IMR-90 (cell line): ENCODE measurements around the gene RAB11B. TPM values are rescaled to one million over a fixed set of nuclear protein-coding genes. Genes with fewer than 3 reads are reported as not detected.

ENCODE experiments used
- ATAC-seq: fragments of 200-7000 bp; cut with Tn5 transposase; 2 replicates; pipeline ENCODE4 v1.9.1; 2020; ENCODE audit warnings: low read depth, mild to moderate bottlenecking, moderate library complexity
- BruUV-seq: library from RNA; stranded (reverse); fragments of 400-500 nt; replicated peaks from 2 replicates; lab custom pipeline; 2021; lab: Mats Ljungman, UMichigan
- CTCF ChIA-PET: fragments of 300-600 bp; formaldehyde crosslinking; extraction: SDS; loops from one replicate; lab custom pipeline; 2021; ENCODE audit warnings: antibody characterized with exemption; lab: Yijun Ruan, JAX
- POLR2A ChIA-PET: fragments of 300-600 bp; sonication (Branson Sonifier 250); formaldehyde crosslinking; loops from one replicate; lab custom pipeline; 2022; ENCODE audit warnings: antibody characterized with exemption; ENCODE audit not compliant: unreplicated experiment; lab: Charles Lee
- DNase-seq: peaks from one replicate; pipeline ENCODE4 v3.0.0; 2013
- H2AFZ ChIP-seq: replicated peaks from 2 replicates; pipeline ENCODE3; 2013; ENCODE audit warnings: low read length, mild to moderate bottlenecking; ENCODE audit not compliant: poor library complexity
- H2AK5ac ChIP-seq: 2 replicates; pipeline ENCODE4 v1.6.1; 2013; ENCODE audit warnings: low read depth, low read length, inconsistent platforms
- H2AK9ac ChIP-seq: replicated peaks from 2 replicates; pipeline ENCODE3; 2013; ENCODE audit warnings: mild to moderate bottlenecking, low read depth, low read length, moderate library complexity; ENCODE audit not compliant: poor library complexity
- H2BK120ac ChIP-seq: 2 replicates; pipeline ENCODE4 v1.6.1; 2013; ENCODE audit warnings: low read depth, low read length, inconsistent platforms
- H2BK15ac ChIP-seq: 3 replicates; pipeline ENCODE4 v1.6.1; 2013; ENCODE audit warnings: low read depth, low read length, inconsistent platforms
- H2BK20ac ChIP-seq: 2 replicates; pipeline ENCODE4 v1.6.1; 2013; ENCODE audit warnings: low read depth, mild to moderate bottlenecking, inconsistent platforms, low read length, moderate library complexity
- H2BK5ac ChIP-seq: 2 replicates; pipeline ENCODE4 v1.6.1; 2013; ENCODE audit warnings: mild to moderate bottlenecking, low read depth, low read length, inconsistent platforms; ENCODE audit not compliant: poor library complexity, severe bottlenecking
- H3K14ac ChIP-seq: replicated peaks from 2 replicates; pipeline ENCODE4 v1.6.1; 2013; ENCODE audit warnings: low read depth, low read length, inconsistent platforms
- H3K18ac ChIP-seq: 2 replicates; pipeline ENCODE4 v1.6.1; 2013; ENCODE audit warnings: low read depth, low read length, control low read depth
- H3K23ac ChIP-seq: 2 replicates; pipeline ENCODE4 v1.6.1; 2013; ENCODE audit warnings: low read depth, low read length, inconsistent platforms
- H3K27ac ChIP-seq: 2 replicates; pipeline ENCODE4 v1.5.1; 2013; ENCODE audit warnings: mild to moderate bottlenecking, control low read depth, low read length; ENCODE audit not compliant: insufficient read depth
- H3K27me3 ChIP-seq: 2 replicates; pipeline ENCODE4 v1.6.1; 2013; ENCODE audit warnings: low read length; ENCODE audit not compliant: control insufficient read depth, insufficient read depth
- H3K36me3 ChIP-seq: 2 replicates; pipeline ENCODE4 v1.6.1; 2013; ENCODE audit warnings: low read length, mixed read lengths; ENCODE audit not compliant: control insufficient read depth, insufficient read depth
- H3K4ac ChIP-seq: 2 replicates; pipeline ENCODE4 v1.6.1; 2013; ENCODE audit warnings: low read depth, low read length, inconsistent platforms
- H3K4me1 ChIP-seq: 2 replicates; pipeline ENCODE4 v1.6.1; 2013; ENCODE audit warnings: low read length, mixed read lengths; ENCODE audit not compliant: control insufficient read depth, insufficient read depth
- H3K4me2 ChIP-seq: 2 replicates; pipeline ENCODE4 v1.6.1; 2013; ENCODE audit warnings: low read depth, mild to moderate bottlenecking, control low read depth, low read length, moderate library complexity
- H3K4me3 ChIP-seq: 2 replicates; pipeline ENCODE4 v1.5.1; 2013; ENCODE audit warnings: low read depth, mild to moderate bottlenecking, control low read depth, low read length, moderate library complexity; ENCODE audit not compliant: insufficient read depth
- H3K56ac ChIP-seq: 2 replicates; pipeline ENCODE4 v1.6.1; 2013; ENCODE audit warnings: low read length, inconsistent platforms; ENCODE audit not compliant: insufficient read depth; ENCODE audit errors: extremely low read depth
- H3K79me1 ChIP-seq, 2 experiments: 2 replicates each; pipeline ENCODE4 v1.6.1; 2013; ENCODE audit warnings: low read length in 2 of 2, inconsistent platforms in 1 of 2, low read depth in 1 of 2
- H3K9ac ChIP-seq: 2 replicates; pipeline ENCODE4 v1.6.1; 2013; ENCODE audit warnings: low read depth, low read length, control low read depth
- H3K9me1 ChIP-seq: 2 replicates; pipeline ENCODE4 v1.6.1; 2013; ENCODE audit warnings: low read length, inconsistent platforms; ENCODE audit not compliant: insufficient read depth
- H3K9me3 ChIP-seq: 2 replicates; pipeline ENCODE4 v1.6.1; 2013; ENCODE audit warnings: low read length; ENCODE audit not compliant: control insufficient read depth, insufficient read depth
- H4K20me1 ChIP-seq: 2 replicates; pipeline ENCODE4 v1.6.1; 2013; ENCODE audit warnings: low read length, inconsistent platforms; ENCODE audit not compliant: insufficient read depth
- H4K5ac ChIP-seq: 2 replicates; pipeline ENCODE4 v1.6.1; 2013; ENCODE audit warnings: mild to moderate bottlenecking, low read depth, low read length, control low read depth
- H4K8ac ChIP-seq, 2 experiments: 2 replicates each; pipeline ENCODE4 v1.6.1; 2013; ENCODE audit warnings: low read depth in 2 of 2, low read length in 2 of 2, control low read depth in 1 of 2, inconsistent platforms in 1 of 2
- H4K91ac ChIP-seq: 2 replicates; pipeline ENCODE4 v1.6.1; 2013; ENCODE audit warnings: low read depth, low read length, inconsistent platforms; ENCODE audit not compliant: insufficient read depth
- BHLHE40 ChIP-seq: fragments of 150-350 bp; IDR thresholded peaks from 2 replicates; pipeline ENCODE4 v1.6.1; 2016; ENCODE audit warnings: mild to moderate bottlenecking, low read depth, low read length
- CEBPB ChIP-seq: IDR thresholded peaks from 2 replicates; pipeline ENCODE4 v1.6.1; 2012; ENCODE audit warnings: low read depth, low read length, improper control_type of control experiment
- CHD1 ChIP-seq: IDR thresholded peaks from 2 replicates; pipeline ENCODE4 v1.6.1; 2012; ENCODE audit warnings: low read depth, low read length, improper control_type of control experiment
- CTCF ChIP-seq: conservative IDR thresholded peaks from 2 replicates; pipeline ENCODE4 v1.5.1; 2012; ENCODE audit warnings: mild to moderate bottlenecking, low read depth, low read length, improper control_type of control experiment
- MAFK ChIP-seq: IDR thresholded peaks from 2 replicates; pipeline ENCODE4 v1.6.1; 2012; ENCODE audit warnings: low read depth, low read length, improper control_type of control experiment
- MAZ ChIP-seq: IDR thresholded peaks from 2 replicates; pipeline ENCODE4 v1.6.1; 2012; ENCODE audit warnings: low read depth, mild to moderate bottlenecking, low read length, improper control_type of control experiment, moderate library complexity, borderline replicate concordance
- MXI1 ChIP-seq: IDR thresholded peaks from 2 replicates; pipeline ENCODE4 v1.6.1; 2012; ENCODE audit warnings: low read depth, mild to moderate bottlenecking, low read length, moderate library complexity, borderline replicate concordance
- NFE2L2 ChIP-seq: fragments of 150-350 bp; IDR thresholded peaks from 2 replicates; pipeline ENCODE4 v1.6.1; 2016; ENCODE audit warnings: low read depth, mild to moderate bottlenecking, low read length
- POLR2A ChIP-seq: IDR thresholded peaks from 2 replicates; pipeline ENCODE4 v1.6.1; 2012; ENCODE audit warnings: mild to moderate bottlenecking, low read depth, low read length
- RAD21 ChIP-seq: IDR thresholded peaks from 2 replicates; pipeline ENCODE4 v1.6.1; 2012; ENCODE audit warnings: low read length, improper control_type of control experiment
- RCOR1 ChIP-seq: IDR thresholded peaks from 2 replicates; pipeline ENCODE4 v1.6.1; 2012; ENCODE audit warnings: mild to moderate bottlenecking, low read length, improper control_type of control experiment; ENCODE audit not compliant: insufficient replicate concordance
- RFX5 ChIP-seq: IDR thresholded peaks from 2 replicates; pipeline ENCODE4 v1.8.0; 2012; ENCODE audit warnings: low read depth, mild to moderate bottlenecking, low read length, moderate library complexity
- USF2 ChIP-seq: fragments of 150-350 bp; IDR thresholded peaks from 2 replicates; pipeline ENCODE4 v1.6.1; 2017; ENCODE audit warnings: mild to moderate bottlenecking, antibody characterized with exemption, low read length, low read depth
- WGBS, 2 experiments: methylation state at CpG; one replicate each; pipeline versions ENCODE4 v1.1.5 to v1.1.7; 2013; ENCODE audit warnings: missing lambda C conversion rate in 2 of 2; ENCODE audit not compliant: insufficient read length in 1 of 2; ENCODE audit errors: extremely low coverage in 2 of 2; 5-methylcytosine and 5-hydroxymethylcytosine counted together
- dilution Hi-C: fragments of 300-500 bp; cut with HindIII; formaldehyde crosslinking; loops from one replicate; pipeline ENCODE4 v1.14.3; 2018; ENCODE audit warnings: low sequenced_read_pairs; ENCODE audit not compliant: unreplicated experiment
- in situ Hi-C: fragments of 300-500 bp; cut with MboI; formaldehyde crosslinking; loops from 3 replicates; pipeline ENCODE4 v1.14.3; 2019; ENCODE audit warnings: low sequenced_read_pairs, inconsistent platforms, mixed read lengths
- intact Hi-C: fragments of 100-400 bp; cut with micrococcal nuclease; formaldehyde crosslinking; loops from 2 replicates; pipeline ENCODE4 v1.10.0; 2022
- polyA plus RNA-seq, 3 experiments: library from polyadenylated mRNA; depleted of rRNA; stranded (reverse); fragments of >200 nt; gene quantifications; 2 replicates each; pipeline ENCODE4 v1.2.3, GENCODE V29; 2012; ENCODE audit warnings: low replicate concordance in 1 of 3
- total RNA-seq: library from RNA; depleted of rRNA; stranded (reverse); fragments of >200 nt; gene quantifications from 2 replicates; pipeline ENCODE4 v1.2.3, GENCODE V29; 2012

RAB11B gene
- total and polyA plus RNA-seq, 2 of the 4 experiments (the other 2 are of a cell fraction): 8.2 to 117 TPM

DNA sequence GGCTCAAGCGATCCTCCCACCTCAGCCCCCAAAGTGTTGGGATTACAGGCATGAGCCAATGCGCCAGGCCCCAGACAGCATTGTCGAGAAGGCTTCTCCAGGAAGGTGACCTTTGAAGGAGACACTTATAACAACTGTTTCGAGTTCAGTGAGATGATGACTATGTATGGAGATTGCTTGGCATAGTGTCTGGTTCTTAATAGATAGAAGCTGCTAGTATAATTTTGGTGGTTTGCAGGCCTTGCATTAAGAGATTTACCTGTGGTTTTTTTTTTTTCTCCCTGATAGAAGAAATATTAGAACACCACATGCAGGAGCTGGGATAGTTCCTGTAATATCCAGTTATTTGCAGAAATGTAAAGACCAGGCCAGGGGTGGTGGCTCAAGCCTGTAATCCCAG is 26.6 kb downstream of the RAB11B start:
- Histone ChIP-seq H3K27ac (no peak overlapping the region), H3K79me1 (peaks cover 0 to 7% of the 10 kb centered on the region in 2 experiments; a peak in 3 of 4 replicates), H4K5ac (no peak overlapping the region), H4K20me1 (no peaks in the 10 kb centered on the region), H3K9me3 (no peaks in the 10 kb centered on the region), H3K56ac (no peak overlapping the region), H3K27me3 (no peaks in the 10 kb centered on the region), H3K14ac (no peak overlapping the region), H3K9me1 (0 out of 2 replicates have a peak, but pooled peaks cover 5% of the 10 kb centered on the region), H2BK5ac (no peak overlapping the region), H3K4ac (no peak overlapping the region), H3K4me3 (no peak overlapping the region), H2AK9ac (no peak overlapping the region), H3K36me3 (no peaks in the 10 kb centered on the region), H4K91ac (no peak overlapping the region), H2BK120ac (no peak overlapping the region), H4K8ac (no peak overlapping the region), H3K23ac (no peak overlapping the region), H3K4me2 (no peak overlapping the region), H2AFZ (no peak overlapping the region), H2AK5ac (no peak overlapping the region), H2BK15ac (no peak overlapping the region), H3K18ac (no peak overlapping the region), H3K4me1 (peaks cover 4% of the 10 kb centered on the region), H3K9ac (no peak overlapping the region), H2BK20ac (no peak overlapping the region)
- TF ChIP-seq USF2 (no peak), BHLHE40 (no peak), RCOR1 (no peak), MAFK (no peak), CEBPB (no peak), RFX5 (no peak), CTCF (no peak), POLR2A (no peak), NFE2L2 (no peak), RAD21 (no peak), MAZ (no peak), CHD1 (no peak), MXI1 (no peak)
- in situ Hi-C loops: no loop called here
- POLR2A ChIA-PET: interaction anchor here (0.6 kb wide), 1 partner anchor 97 kb away, joined by 5 read pairs; no protein-coding TSS in a partner anchor
- 100% methylated on average over 2 of the region's 4 CpGs; no CpG with 5 or more reads in 1 of the 2 experiments for WGBS, 2 experiments
- ATAC-seq: no peak
- no peak for DNase-seq
- intact Hi-C loops: no loop called here
- BruUV-seq: no TSS peak
- CTCF ChIA-PET: interaction anchor here (0.6 kb wide), 1 partner anchor 57 kb away, joined by 3 read pairs; no protein-coding TSS in a partner anchor
- dilution Hi-C loops: no loop called here
